Measurements from ENCODE around the gene SPATS2L.
A peak's percentile ranks its signal among the peaks of the same experiment; 100 is the strongest.

SPATS2L gene

DNA sequence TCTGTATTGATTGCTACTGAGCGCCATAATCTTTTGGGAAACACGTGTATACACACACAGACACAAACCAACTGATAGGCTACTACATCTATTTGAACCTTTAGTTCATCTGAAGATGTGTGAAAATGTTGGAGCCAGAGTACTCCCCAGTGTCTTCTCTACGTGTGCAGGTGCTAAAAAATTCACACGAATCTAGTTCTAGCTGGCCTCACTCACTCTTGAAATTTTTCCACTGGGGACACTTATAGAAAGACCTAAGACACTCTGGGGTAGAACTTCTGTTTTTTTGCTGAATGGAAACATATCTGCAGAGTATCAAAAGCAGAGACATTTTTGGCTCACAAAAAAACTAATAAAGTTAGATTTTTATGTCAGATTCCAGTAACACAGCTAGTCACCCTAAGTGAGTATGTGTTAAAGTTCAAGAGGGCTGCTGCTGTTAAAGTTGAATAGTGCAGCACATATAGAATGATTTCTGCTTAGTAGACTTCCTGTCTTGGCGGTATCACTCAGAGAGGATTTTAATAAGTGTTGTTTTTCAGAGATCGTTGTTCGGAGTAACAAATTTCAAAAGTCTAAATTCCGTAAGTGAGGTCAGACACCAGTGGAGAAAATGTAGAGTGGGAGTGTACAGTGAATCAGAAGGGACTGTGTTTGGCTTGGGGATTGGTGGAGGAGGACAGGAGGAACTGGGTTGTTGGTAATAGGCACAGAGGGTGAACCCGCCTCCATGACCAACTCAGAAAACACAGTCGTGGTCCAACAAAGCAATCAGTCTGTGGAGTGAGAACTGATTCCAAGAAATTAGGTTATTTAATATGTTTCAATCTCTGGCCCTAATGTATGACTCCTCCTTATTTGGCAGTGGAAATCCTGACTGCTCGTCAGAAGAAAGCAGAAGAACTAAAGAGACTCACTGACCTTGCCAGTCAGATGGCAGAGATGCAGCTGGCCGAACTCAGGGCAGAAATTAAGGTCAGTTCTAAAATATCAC, 160.2 kb downstream of the SPATS2L start:
- peak in 4 of 56 donors; percentile 10 to 40 (median 28) for DNase-seq

- DNase-seq: no peak
Observed at GRCh38 chr2:200467806-200468681, 161.6 kb downstream of the SPATS2L start.

DNA sequence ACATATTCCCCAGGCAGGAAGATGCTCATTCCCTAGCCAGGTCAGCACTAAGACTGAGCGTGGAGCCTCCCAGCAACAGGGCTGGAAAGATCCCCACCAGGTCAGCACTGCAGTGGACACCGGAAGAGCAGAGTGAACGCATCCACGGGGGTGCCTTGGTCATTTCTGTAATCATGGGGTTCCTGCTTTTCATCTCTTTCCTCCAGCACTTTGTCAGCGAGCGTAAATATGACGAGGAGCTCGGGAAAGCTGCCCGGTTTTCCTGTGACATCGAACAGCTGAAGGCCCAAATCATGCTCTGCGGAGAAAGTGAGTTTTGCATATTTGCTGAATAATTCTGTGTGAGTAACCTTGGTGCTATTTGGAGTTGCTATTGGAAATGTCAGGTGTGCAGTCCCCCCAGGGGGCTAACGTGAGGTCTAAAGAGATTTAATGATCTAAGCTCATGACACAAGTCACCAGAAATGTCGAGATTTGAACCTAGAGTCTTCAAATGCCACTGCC, 163.3 kb downstream of the SPATS2L start:
- DNase-seq: peak in 32 of 56 donors; percentile 11 to 76 (median 39)

DNA sequence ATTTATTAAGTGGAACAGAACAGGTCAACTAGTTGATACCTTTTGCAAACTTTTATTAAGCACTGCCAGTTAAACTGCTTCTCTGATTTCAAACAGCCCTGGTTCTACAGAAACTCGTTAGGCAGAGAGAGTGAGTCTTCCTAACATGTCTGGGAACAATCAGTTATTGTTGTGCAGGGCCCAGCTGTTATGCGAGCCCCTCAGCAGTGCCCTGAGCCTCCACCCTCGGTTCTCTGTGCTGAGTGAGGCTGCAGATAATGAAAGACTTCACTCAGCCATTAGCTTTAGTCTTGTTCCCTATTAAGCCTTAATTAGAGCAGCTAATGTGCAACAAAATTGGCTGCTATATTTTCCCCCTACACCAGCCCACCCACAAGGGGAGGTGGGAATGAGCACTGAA, 163.7 kb downstream of the SPATS2L start:
- peak in 48 of 56 donors; percentile 15 to 82 (median 60) for DNase-seq

GRCh38 chr2:200471324-200471848, 164.9 kb downstream of the SPATS2L start:
- DNase-seq: peak in 25 of 56 donors; percentile 8 to 67 (median 33)

DNA sequence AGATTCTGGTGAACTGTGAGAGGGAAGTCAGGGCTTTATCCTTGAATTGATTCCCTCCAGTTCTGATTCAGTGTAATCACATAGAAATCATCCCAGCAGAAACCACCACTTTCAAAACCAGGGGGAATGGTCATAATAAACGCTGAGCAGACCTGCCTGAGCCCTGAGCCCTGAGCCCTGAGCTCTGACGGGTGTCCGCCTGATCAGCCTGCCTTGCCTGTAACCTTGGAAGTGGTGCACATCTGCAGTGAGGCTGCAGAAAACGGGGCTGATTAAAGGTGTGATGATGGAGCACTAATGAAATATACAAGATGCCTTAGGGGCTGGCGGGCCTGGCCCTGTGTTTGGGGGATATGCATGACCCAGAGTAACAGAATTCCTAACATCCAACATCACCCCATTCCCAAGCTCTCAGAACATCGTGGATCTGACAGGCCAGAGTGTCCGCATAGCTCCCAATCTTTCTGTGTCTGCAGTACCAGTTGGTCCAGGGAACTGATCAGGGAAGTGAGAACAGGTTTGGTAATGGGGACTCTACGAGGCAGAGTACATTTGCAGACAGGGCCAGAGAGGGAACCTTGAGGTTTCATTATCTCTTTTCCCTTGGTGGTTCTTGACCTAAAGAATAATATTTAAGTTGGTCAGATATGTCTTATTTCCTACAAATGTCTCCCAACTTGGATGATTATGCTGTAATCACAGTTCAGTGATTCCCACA, 165.6 kb downstream of the SPATS2L start:
- DNase-seq: no peak

- DNase-seq: no peak
Observed at GRCh38 chr2:200472853-200473464, 166.5 kb downstream of the SPATS2L start.

DNA sequence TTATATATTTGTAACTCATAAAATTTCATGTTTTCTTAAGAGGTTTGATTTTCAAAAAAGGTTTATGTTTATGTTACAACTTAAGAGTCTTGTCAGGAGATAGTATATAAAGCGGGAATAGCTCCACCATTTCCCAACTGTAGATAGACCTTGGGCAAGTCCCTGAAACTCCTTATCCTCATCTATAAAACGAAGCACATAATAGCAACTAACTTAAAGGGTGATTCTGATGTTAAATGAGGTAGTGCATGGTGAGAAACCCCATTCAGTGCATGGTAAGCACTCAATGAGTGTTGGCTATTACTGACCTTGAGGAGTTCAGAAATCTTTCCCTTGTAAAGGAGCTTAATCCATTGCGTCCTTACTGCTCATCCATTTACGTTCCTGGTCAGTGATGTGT, 169.3 kb downstream of the SPATS2L start:
- no peak for DNase-seq

- DNase-seq: peak in 5 of 56 donors; percentile 7 to 36 (median 21)
Observed at GRCh38 chr2:200476836-200477235, 170.3 kb downstream of the SPATS2L start.

GRCh38 chr2:200477667-200478131, 171.2 kb downstream of the SPATS2L start:
- DNase-seq: peak in 41 of 56 donors; percentile 16 to 72 (median 51)

GRCh38 chr2:200479692-200480265, 173.3 kb downstream of the SPATS2L start:
- no peak for DNase-seq

- no peak for DNase-seq
Observed at GRCh38 chr2:200482194-200482593, 175.7 kb downstream of the SPATS2L start.

DNA sequence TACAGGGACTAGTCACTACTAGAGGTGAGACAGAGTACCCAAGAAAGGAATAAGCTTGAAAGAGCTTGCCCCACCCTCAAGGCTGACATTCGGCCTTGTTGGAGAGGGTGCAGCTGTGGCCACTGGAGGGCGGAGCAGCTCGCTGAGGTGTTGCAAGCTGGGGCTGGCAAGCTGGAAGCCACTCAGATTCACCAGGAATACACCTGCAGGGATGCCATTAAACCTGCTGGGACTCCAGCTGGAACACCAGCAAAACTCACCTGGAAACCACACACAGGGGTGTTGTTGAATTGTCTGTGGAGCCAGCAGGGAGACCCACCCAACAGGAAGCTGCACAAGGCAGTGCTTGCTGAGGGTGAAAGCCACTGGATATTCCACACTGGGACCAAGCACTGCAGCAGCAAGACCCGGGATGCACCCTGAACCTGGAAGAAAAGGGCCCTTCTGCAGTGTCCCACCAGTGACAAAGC, 177.3 kb downstream of the SPATS2L start:
- peak in 1 of 56 donors; percentile 8 for DNase-seq

GRCh38 chr2:200484934-200485333, 178.4 kb downstream of the SPATS2L start:
- no peak for DNase-seq

DNA sequence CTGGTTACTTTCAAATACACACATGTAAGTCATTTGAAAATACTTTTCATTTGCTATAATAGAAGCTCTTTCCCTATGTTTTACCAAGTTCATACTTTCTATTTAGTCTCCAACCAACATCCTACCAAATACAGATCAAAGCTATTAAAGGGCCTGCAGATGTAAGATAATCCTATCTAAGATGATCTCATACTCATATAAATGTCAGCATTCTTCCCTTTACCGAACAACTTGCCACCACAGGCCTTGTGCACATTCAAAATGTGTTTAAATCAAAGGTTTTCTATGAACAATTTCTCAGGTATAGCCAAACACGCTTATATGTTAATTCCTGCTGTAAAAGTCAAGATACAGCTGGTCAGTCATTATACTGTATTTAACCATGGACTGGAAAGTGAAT, 180.0 kb downstream of the SPATS2L start:
- no peak for DNase-seq

- DNase-seq: no peak
Observed at GRCh38 chr2:200488169-200488568, 181.7 kb downstream of the SPATS2L start.

- no peak for DNase-seq
Observed at GRCh38 chr2:200490001-200490400, 183.5 kb downstream of the SPATS2L start.

GRCh38 chr2:200492656-200493055, 186.2 kb downstream of the SPATS2L start:
- no peak for DNase-seq

- no peak for DNase-seq
Observed at GRCh38 chr2:200494048-200494447, 187.6 kb downstream of the SPATS2L start.

DNA sequence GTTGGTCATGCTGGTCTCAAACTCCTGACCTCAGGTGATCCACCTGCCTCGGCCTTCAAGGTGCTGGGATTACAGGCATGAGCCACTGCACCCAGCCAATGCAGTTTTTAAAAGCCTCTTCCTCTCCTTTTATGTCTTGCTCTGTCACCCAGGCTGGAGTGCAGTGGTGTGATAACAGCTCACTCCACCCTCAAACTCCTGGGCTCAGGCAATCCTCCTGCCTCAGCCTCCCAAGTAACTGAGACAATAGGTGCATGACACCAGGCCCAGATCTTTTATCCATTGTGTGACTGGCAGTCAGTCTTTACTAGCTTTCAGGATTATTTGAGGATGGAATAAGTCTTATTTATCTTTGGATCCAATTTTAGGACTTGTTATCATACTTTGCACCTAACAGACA, 190.2 kb downstream of the SPATS2L start:
- no peak for DNase-seq

Measured in nucleus accumbens (tissue), 56 donors.